HCEC 1CT (cell line): ENCODE results near the gene TTC39B.

ENCODE experiments used
- DNase-seq: peaks from one replicate; pipeline ENCODE4 v3.0.0-alpha.2; 2017

TTC39B gene

DNA sequence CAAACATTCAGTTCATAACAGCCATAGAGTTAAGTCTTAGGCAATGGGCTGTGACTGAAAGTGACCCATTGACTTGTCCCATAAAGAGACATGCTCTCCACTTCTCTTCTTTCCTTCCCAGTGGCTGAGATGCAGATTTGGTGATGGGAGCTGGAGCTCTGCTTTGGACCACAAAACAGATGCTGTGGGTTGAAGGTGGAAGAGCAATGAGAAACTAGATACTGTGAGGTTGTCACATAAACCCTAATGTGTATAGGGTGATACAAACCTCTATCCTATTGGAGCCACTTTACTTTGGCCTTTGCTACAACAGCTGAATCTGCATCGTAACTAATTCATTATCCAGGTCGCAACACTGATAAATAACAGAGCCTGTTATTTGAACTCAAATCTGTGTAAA is 192.0 kb downstream of the TTC39B start:
- no peak for DNase-seq
